Measurements from ENCODE around the gene SMIM8.

SMIM8 gene

GRCh38 chr6:87334683-87335082, 12.3 kb downstream of the SMIM8 start:
- no peak for DNase-seq (ENCODE audit: low read depth in 3 of 3)

GRCh38 chr6:87336367-87336766, 14.0 kb downstream of the SMIM8 start:
- DNase-seq (ENCODE audit: low read depth in 3 of 3), result no peak

GRCh38 chr6:87340230-87340629, 17.8 kb downstream of the SMIM8 start:
- no peak for DNase-seq (ENCODE audit: low read depth in 3 of 3)

GRCh38 chr6:87341158-87341557, 18.8 kb downstream of the SMIM8 start:
- no peak for DNase-seq (ENCODE audit: low read depth in 3 of 3)

- DNase-seq (ENCODE audit: low read depth in 3 of 3), result no peak
Measured at GRCh38 chr6:87341899-87342298, 19.5 kb downstream of the SMIM8 start.

- DNase-seq (ENCODE audit: low read depth in 3 of 3), result no peak
Measured at GRCh38 chr6:87342829-87343228, 20.4 kb downstream of the SMIM8 start.

GRCh38 chr6:87344731-87345130, 22.3 kb downstream of the SMIM8 start, which contains the start of gene C6orf163:
TSS of gene C6orf163 (plus strand) at chr6:87344813. CDS start at chr6:87345100, 287 bp downstream.
- no peak for DNase-seq (ENCODE audit: low read depth in 3 of 3)

GRCh38 chr6:87346700-87347099, 24.3 kb downstream of the SMIM8 start:
- DNase-seq (ENCODE audit: low read depth in 3 of 3), result no peak

- no peak for DNase-seq (ENCODE audit: low read depth in 3 of 3)
Measured at GRCh38 chr6:87349896-87350295, 27.5 kb downstream of the SMIM8 start.

GRCh38 chr6:87350516-87350915, 28.1 kb downstream of the SMIM8 start:
- DNase-seq (ENCODE audit: low read depth in 3 of 3), result no peak

GRCh38 chr6:87351583-87351982, 29.2 kb downstream of the SMIM8 start:
- DNase-seq (ENCODE audit: low read depth in 3 of 3), result no peak

GRCh38 chr6:87356181-87356580, 33.8 kb downstream of the SMIM8 start:
- DNase-seq (ENCODE audit: low read depth in 3 of 3), result no peak

- no peak for DNase-seq (ENCODE audit: low read depth in 3 of 3)
Measured at GRCh38 chr6:87357479-87358196, 35.2 kb downstream of the SMIM8 start.

- DNase-seq (ENCODE audit: low read depth in 3 of 3), result no peak
Measured at GRCh38 chr6:87364602-87365252, 42.3 kb downstream of the SMIM8 start.

- no peak for DNase-seq (ENCODE audit: low read depth in 3 of 3)
Measured at GRCh38 chr6:87366072-87366827, 43.9 kb downstream of the SMIM8 start.

- DNase-seq (ENCODE audit: low read depth in 3 of 3), result no peak
Measured at GRCh38 chr6:87366899-87367298, 44.5 kb downstream of the SMIM8 start.

GRCh38 chr6:87373377-87373776, 51.0 kb downstream of the SMIM8 start:
- DNase-seq (ENCODE audit: low read depth in 3 of 3), result no peak

- no peak for DNase-seq (ENCODE audit: low read depth in 3 of 3)
Measured at GRCh38 chr6:87375315-87375714, 52.9 kb downstream of the SMIM8 start.

GRCh38 chr6:87376643-87377042, 54.3 kb downstream of the SMIM8 start:
- no peak for DNase-seq (ENCODE audit: low read depth in 3 of 3)

GRCh38 chr6:87378947-87379346, 56.6 kb downstream of the SMIM8 start:
- DNase-seq (ENCODE audit: low read depth in 3 of 3), result no peak

- no peak for DNase-seq (ENCODE audit: low read depth in 3 of 3)
Measured at GRCh38 chr6:87382861-87383260, 60.5 kb downstream of the SMIM8 start.

GRCh38 chr6:87384038-87384437, 61.6 kb downstream of the SMIM8 start:
- no peak for DNase-seq (ENCODE audit: low read depth in 3 of 3)

GRCh38 chr6:87384449-87384848, 62.1 kb downstream of the SMIM8 start:
- DNase-seq (ENCODE audit: low read depth in 3 of 3), result no peak

Measured in stimulated activated CD4-positive, alpha-beta T cell treated with anti-CD3 and anti-CD28 coated beads, TNF-alpha, amount 100 ng/mL, for 48 hours (primary cell).